ENCODE data around the gene UBE2E3. TPM values are rescaled to one million over a fixed set of nuclear protein-coding genes. Genes with fewer than 3 reads are reported as not detected.
"Not testable (repeated sequence)": the region's sequence is repeated elsewhere in the genome, so short reads cannot be mapped to it uniquely, and the experiment has no call there.

Gene UBE2E3
- total RNA-seq, 1 donor from 2014 or later, result 379 TPM

- Histone ChIP-seq H4K20me1 (ENCODE audit: low read depth) (no peaks in the 10 kb centered on the region), H3K4me1 (no peaks in the 10 kb centered on the region), H3F3A (ENCODE audit: low read depth) (no peaks in the 10 kb centered on the region), H3K36me3 (no peaks in the 10 kb centered on the region), H3K27ac (no peak overlapping the region), H2AFZ (replicated peaks) (no peak overlapping the region), H3K4me3 (no peak overlapping the region), H3K79me2 (ENCODE audit: low read depth) (no peaks in the 10 kb centered on the region), H3K27me3 (no peaks in the 10 kb centered on the region), H3K9ac (no peak overlapping the region), H3K9me3 (ENCODE audit: low read depth) (no peaks in the 10 kb centered on the region), H3K4me2 (no peak overlapping the region)
- peaks cover 4% of the 10 kb centered on the region for H3K36me3 Mint-ChIP-seq
- no peak overlapping the region for H3K27ac Mint-ChIP-seq
- TF ChIP-seq CTCF (IDR thresholded peaks at IDR 0.05) (no peak), EZH2 (IDR thresholded peaks at IDR 0.05) (no peak), EZH2phosphoT487 (IDR thresholded peaks at IDR 0.05) (no peak)
- no peaks in the 10 kb centered on the region for H3K4me1 Mint-ChIP-seq
- peaks cover 10% of the 10 kb centered on the region for H3K9me3 Mint-ChIP-seq
- no peak for DNase-seq (ENCODE audit: low spot score)
- no peak overlapping the region for H3K4me3 Mint-ChIP-seq
- H3K27me3 Mint-ChIP-seq (ENCODE audit: insufficient read depth, low read depth), result no peaks in the 10 kb centered on the region
Measured at GRCh38 chr2:181085734-181086133, 105.3 kb downstream of the UBE2E3 start.

- not testable (repeated sequence) for H3K4me3 ChIP-seq; H3K36me3 Mint-ChIP-seq; H3K4me1 Mint-ChIP-seq; H3K9ac ChIP-seq; H2AFZ ChIP-seq (replicated peaks); H3K4me2 ChIP-seq; H3K27ac Mint-ChIP-seq; H3K27me3 ChIP-seq; H3K27ac ChIP-seq; H3K36me3 ChIP-seq; H3K4me1 ChIP-seq; H3F3A ChIP-seq (ENCODE audit: low read depth); H3K27me3 Mint-ChIP-seq (ENCODE audit: insufficient read depth, low read depth); H3K4me3 Mint-ChIP-seq; H3K79me2 ChIP-seq (ENCODE audit: low read depth); H3K9me3 ChIP-seq (ENCODE audit: low read depth); DNase-seq (ENCODE audit: low spot score); H4K20me1 ChIP-seq (ENCODE audit: low read depth)
- H3K9me3 Mint-ChIP-seq, result peaks cover 42% of the 10 kb centered on the region
Measured at GRCh38 chr2:181091920-181092319, 111.5 kb downstream of the UBE2E3 start.

DNA sequence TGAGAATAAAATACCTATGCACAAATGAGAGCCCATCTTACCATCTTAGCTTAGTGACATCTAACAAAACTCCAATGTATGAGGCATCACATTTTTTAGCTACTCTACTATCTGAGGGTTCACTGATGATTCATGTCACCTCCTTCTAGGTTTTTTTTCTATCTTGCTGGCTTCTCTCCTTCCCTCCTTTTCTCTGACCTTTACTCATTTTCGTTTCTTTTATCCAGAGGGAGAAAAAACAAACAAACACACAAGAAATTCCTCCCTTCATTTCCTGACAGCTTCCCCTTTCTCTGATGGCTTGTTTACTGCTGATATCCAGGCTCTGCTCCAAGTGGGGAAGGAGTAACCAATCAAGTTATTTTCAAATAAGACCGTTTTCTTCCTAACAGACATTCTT lies 115.1 kb downstream of the UBE2E3 start:
- no peaks in the 10 kb centered on the region for H3F3A ChIP-seq (ENCODE audit: low read depth)
- DNase-seq (ENCODE audit: low spot score), result no peak
- H3K27me3 ChIP-seq, result no peaks in the 10 kb centered on the region
- H3K9ac ChIP-seq, result no peak overlapping the region
- no peaks in the 10 kb centered on the region for H3K36me3 ChIP-seq
- Mint-ChIP-seq H3K27me3 (ENCODE audit: insufficient read depth, low read depth) (no peaks in the 10 kb centered on the region), H3K4me3 (no peak overlapping the region), H3K4me1 (no peaks in the 10 kb centered on the region), H3K9me3 (peaks cover 35% of the 10 kb centered on the region), H3K36me3 (no peaks in the 10 kb centered on the region), H3K27ac (no peak overlapping the region)
- H2AFZ ChIP-seq (replicated peaks), result no peak overlapping the region
- no peak overlapping the region for H3K4me2 ChIP-seq
- no peak overlapping the region for H3K27ac ChIP-seq
- no peaks in the 10 kb centered on the region for H3K4me1 ChIP-seq
- no peak for TF ChIP-seq EZH2phosphoT487 (IDR thresholded peaks at IDR 0.05)
- no peak for TF ChIP-seq EZH2 (IDR thresholded peaks at IDR 0.05)
- no peak for TF ChIP-seq CTCF (IDR thresholded peaks at IDR 0.05)
- no peaks in the 10 kb centered on the region for H4K20me1 ChIP-seq (ENCODE audit: low read depth)
- no peaks in the 10 kb centered on the region for H3K79me2 ChIP-seq (ENCODE audit: low read depth)
- H3K9me3 ChIP-seq (ENCODE audit: low read depth), result no peaks in the 10 kb centered on the region
- H3K4me3 ChIP-seq, result no peak overlapping the region

GRCh38 chr2:181103659-181104058 lies 123.3 kb downstream of the UBE2E3 start:
- H3K9ac ChIP-seq, result no peak overlapping the region
- Mint-ChIP-seq H3K4me3 (no peak overlapping the region), H3K27ac (no peak overlapping the region), H3K27me3 (ENCODE audit: insufficient read depth, low read depth) (no peaks in the 10 kb centered on the region), H3K36me3 (no peaks in the 10 kb centered on the region), H3K9me3 (no peaks in the 10 kb centered on the region), H3K4me1 (peaks cover 14% of the 10 kb centered on the region)
- no peak for TF ChIP-seq CTCF (IDR thresholded peaks at IDR 0.05)
- TF ChIP-seq EZH2 (IDR thresholded peaks at IDR 0.05), result no peak
- no peak for TF ChIP-seq EZH2phosphoT487 (IDR thresholded peaks at IDR 0.05)
- no peaks in the 10 kb centered on the region for H3K79me2 ChIP-seq (ENCODE audit: low read depth)
- no peaks in the 10 kb centered on the region for H3K27me3 ChIP-seq
- no peak overlapping the region for H2AFZ ChIP-seq (replicated peaks)
- no peaks in the 10 kb centered on the region for H3K36me3 ChIP-seq
- H4K20me1 ChIP-seq (ENCODE audit: low read depth), result no peaks in the 10 kb centered on the region
- no peaks in the 10 kb centered on the region for H3K9me3 ChIP-seq (ENCODE audit: low read depth)
- no peak overlapping the region for H3K27ac ChIP-seq
- H3K4me3 ChIP-seq, result no peak overlapping the region
- H3K4me2 ChIP-seq, result no peak overlapping the region
- H3K4me1 ChIP-seq, result peaks cover 13% of the 10 kb centered on the region
- DNase-seq (ENCODE audit: low spot score), result no peak
- no peaks in the 10 kb centered on the region for H3F3A ChIP-seq (ENCODE audit: low read depth)
